ENCODE results near the gene ABCA7. TPM values are rescaled to one million over a fixed set of nuclear protein-coding genes. Genes with fewer than 3 reads are reported as not detected.

The ABCA7 gene
- total and polyA plus RNA-seq, 2 of the 13 experiments (the other 11 are each of a cell fraction or from before 2014, with no cell fraction given), result 4.4 to 32.4 TPM

DNA sequence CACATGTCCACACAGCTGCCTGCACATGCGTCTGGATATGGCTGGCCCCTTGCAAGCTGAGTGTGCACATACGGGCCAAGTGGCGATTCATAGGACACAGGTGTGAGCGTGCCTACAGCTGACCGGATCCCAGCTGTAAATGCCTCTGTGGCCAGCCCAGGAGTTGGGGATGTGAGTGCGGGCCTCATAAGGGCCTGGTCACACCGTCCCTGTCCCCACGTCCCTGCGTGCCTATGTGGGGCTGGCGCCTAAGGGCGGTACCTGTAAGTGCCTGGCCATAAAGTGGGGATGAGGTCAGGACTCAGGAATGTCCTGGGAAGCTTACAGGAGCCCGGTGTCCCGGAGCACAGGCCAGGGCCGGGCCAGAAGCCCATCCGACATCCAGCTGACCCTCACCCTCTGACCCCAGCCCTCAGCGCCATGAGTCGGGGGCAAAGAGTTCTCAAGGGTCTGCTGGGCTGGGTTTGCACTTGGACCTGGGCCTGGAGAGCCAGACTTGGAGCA lies 25.8 kb downstream of the ABCA7 start (continued):
- TF ChIP-seq, protein P1, sequence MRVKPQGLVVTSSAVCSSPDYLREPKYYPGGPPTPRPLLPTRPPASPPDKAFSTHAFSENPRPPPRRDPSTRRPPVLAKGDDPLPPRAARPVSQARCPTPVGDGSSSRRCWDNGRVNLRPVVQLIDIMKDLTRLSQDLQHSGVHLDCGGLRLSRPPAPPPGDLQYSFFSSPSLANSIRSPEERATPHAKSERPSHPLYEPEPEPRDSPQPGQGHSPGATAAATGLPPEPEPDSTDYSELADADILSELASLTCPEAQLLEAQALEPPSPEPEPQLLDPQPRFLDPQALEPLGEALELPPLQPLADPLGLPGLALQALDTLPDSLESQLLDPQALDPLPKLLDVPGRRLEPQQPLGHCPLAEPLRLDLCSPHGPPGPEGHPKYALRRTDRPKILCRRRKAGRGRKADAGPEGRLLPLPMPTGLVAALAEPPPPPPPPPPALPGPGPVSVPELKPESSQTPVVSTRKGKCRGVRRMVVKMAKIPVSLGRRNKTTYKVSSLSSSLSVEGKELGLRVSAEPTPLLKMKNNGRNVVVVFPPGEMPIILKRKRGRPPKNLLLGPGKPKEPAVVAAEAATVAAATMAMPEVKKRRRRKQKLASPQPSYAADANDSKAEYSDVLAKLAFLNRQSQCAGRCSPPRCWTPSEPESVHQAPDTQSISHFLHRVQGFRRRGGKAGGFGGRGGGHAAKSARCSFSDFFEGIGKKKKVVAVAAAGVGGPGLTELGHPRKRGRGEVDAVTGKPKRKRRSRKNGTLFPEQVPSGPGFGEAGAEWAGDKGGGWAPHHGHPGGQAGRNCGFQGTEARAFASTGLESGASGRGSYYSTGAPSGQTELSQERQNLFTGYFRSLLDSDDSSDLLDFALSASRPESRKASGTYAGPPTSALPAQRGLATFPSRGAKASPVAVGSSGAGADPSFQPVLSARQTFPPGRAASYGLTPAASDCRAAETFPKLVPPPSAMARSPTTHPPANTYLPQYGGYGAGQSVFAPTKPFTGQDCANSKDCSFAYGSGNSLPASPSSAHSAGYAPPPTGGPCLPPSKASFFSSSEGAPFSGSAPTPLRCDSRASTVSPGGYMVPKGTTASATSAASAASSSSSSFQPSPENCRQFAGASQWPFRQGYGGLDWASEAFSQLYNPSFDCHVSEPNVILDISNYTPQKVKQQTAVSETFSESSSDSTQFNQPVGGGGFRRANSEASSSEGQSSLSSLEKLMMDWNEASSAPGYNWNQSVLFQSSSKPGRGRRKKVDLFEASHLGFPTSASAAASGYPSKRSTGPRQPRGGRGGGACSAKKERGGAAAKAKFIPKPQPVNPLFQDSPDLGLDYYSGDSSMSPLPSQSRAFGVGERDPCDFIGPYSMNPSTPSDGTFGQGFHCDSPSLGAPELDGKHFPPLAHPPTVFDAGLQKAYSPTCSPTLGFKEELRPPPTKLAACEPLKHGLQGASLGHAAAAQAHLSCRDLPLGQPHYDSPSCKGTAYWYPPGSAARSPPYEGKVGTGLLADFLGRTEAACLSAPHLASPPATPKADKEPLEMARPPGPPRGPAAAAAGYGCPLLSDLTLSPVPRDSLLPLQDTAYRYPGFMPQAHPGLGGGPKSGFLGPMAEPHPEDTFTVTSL (CRISPR knock-in tag; IDR thresholded peaks at IDR 0.05; ENCODE audit: borderline replicate concordance), result no peak
- TF ChIP-seq, protein P2, sequence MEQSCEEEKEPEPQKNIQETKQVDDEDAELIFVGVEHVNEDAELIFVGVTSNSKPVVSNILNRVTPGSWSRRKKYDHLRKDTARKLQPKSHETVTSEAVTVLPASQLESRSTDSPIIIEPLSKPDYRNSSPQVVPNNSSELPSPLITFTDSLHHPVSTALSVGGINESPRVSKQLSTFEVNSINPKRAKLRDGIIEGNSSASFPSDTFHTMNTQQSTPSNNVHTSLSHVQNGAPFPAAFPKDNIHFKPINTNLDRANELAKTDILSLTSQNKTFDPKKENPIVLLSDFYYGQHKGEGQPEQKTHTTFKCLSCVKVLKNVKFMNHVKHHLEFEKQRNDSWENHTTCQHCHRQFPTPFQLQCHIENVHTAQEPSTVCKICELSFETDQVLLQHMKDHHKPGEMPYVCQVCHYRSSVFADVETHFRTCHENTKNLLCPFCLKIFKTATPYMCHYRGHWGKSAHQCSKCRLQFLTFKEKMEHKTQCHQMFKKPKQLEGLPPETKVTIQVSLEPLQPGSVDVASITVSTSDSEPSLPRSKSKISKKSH (CRISPR knock-in tag; IDR thresholded peaks at IDR 0.05; ENCODE audit: borderline replicate concordance), result no peak
- TF ChIP-seq HOXA3 (CRISPR knock-in tag; IDR thresholded peaks at IDR 0.05) (0 out of 2 replicates have a peak, but pooled peaks have one; percentile 18), ZNF775 (CRISPR knock-in tag; IDR thresholded peaks at IDR 0.05; ENCODE audit: borderline replicate concordance) (no peak; the same call in 1 of the 2 replicates), ZNF557 (CRISPR knock-in tag; IDR thresholded peaks at IDR 0.05) (no peak), SMYD3 (CRISPR knock-in tag; IDR thresholded peaks at IDR 0.05) (no peak), ZNF17 (CRISPR knock-in tag; IDR thresholded peaks at IDR 0.05) (no peak), ZNF598 (CRISPR knock-in tag; IDR thresholded peaks at IDR 0.05; ENCODE audit: borderline replicate concordance) (no peak), ZC3H13 (CRISPR knock-in tag; IDR thresholded peaks at IDR 0.05) (peak; percentile 86; the same call in 1 of the 2 replicates), GZF1 (CRISPR knock-in tag; IDR thresholded peaks at IDR 0.05) (no peak), ZNF543 (CRISPR knock-in tag; IDR thresholded peaks at IDR 0.05) (0 out of 2 replicates have a peak, but pooled peaks have one; percentile 9), ZFY (CRISPR knock-in tag; IDR thresholded peaks at IDR 0.05) (peak; percentile 26; the same call in 1 of the 2 replicates), ZNF552 (CRISPR knock-in tag; IDR thresholded peaks at IDR 0.05; ENCODE audit: borderline replicate concordance) (no peak), POGZ (CRISPR knock-in tag; IDR thresholded peaks at IDR 0.05) (no peak), MIER2 (CRISPR knock-in tag; IDR thresholded peaks at IDR 0.05) (no peak), KLF12 (CRISPR knock-in tag; IDR thresholded peaks at IDR 0.05; ENCODE audit: borderline replicate concordance) (no peak; the same call in 1 of the 2 replicates)
- TF ChIP-seq, protein P3, sequence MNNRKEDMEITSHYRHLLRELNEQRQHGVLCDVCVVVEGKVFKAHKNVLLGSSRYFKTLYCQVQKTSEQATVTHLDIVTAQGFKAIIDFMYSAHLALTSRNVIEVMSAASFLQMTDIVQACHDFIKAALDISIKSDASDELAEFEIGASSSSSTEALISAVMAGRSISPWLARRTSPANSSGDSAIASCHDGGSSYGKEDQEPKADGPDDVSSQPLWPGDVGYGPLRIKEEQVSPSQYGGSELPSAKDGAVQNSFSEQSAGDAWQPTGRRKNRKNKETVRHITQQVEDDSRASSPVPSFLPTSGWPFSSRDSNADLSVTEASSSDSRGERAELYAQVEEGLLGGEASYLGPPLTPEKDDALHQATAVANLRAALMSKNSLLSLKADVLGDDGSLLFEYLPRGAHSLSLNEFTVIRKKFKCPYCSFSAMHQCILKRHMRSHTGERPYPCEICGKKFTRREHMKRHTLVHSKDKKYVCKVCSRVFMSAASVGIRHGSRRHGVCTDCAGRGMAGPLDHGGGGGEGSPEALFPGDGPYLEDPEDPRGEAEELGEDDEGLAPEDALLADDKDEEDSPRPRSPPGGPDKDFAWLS (CRISPR knock-in tag; IDR thresholded peaks at IDR 0.05; ENCODE audit: borderline replicate concordance), result no peak
- TF ChIP-seq, protein P4, sequence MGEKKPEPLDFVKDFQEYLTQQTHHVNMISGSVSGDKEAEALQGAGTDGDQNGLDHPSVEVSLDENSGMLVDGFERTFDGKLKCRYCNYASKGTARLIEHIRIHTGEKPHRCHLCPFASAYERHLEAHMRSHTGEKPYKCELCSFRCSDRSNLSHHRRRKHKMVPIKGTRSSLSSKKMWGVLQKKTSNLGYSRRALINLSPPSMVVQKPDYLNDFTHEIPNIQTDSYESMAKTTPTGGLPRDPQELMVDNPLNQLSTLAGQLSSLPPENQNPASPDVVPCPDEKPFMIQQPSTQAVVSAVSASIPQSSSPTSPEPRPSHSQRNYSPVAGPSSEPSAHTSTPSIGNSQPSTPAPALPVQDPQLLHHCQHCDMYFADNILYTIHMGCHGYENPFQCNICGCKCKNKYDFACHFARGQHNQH (CRISPR knock-in tag; IDR thresholded peaks at IDR 0.05), result peak; percentile 24; the same call in 1 of the 2 replicates

Data from HepG2 (cell line).